GM18502 (cell line): Measurements from ENCODE around the gene LRP2BP.

Experiments used
- ATAC-seq: cut with Tn5 transposase; IDR thresholded peaks from one replicate; pipeline ENCODE4 v1.9.1; 2021; ENCODE audit warnings: mild to moderate bottlenecking; ENCODE audit not compliant: unreplicated experiment, poor library complexity

Gene LRP2BP

GRCh38 chr4:185395956-185396723 is 416 bp upstream of the LRP2BP start:
- ATAC-seq: peak; percentile 79

GRCh38 chr4:185394568-185395237 is 1.0 kb downstream of the LRP2BP start:
- ATAC-seq: no peak

GRCh38 chr4:185392156-185392555 is 3.6 kb downstream of the LRP2BP start:
- ATAC-seq: no peak

GRCh38 chr4:185390941-185391340 is 4.8 kb downstream of the LRP2BP start:
- no peak for ATAC-seq

- ATAC-seq: no peak
Observed at GRCh38 chr4:185387957-185388356, 7.8 kb downstream of the LRP2BP start.

- no peak for ATAC-seq
Observed at GRCh38 chr4:185384930-185385331, 10.8 kb downstream of the LRP2BP start.

GRCh38 chr4:185384061-185384460 is 11.7 kb downstream of the LRP2BP start:
- ATAC-seq: no peak

- ATAC-seq: no peak
Observed at GRCh38 chr4:185383451-185383850, 12.3 kb downstream of the LRP2BP start.

GRCh38 chr4:185382754-185383153 is 13.0 kb downstream of the LRP2BP start:
- ATAC-seq: no peak

- ATAC-seq: no peak
Observed at GRCh38 chr4:185381288-185382196, 14.2 kb downstream of the LRP2BP start.

- ATAC-seq: no peak
Observed at GRCh38 chr4:185380320-185380719, 15.4 kb downstream of the LRP2BP start.

GRCh38 chr4:185379326-185380295 is 16.1 kb downstream of the LRP2BP start:
- ATAC-seq: no peak

GRCh38 chr4:185378264-185378663 is 17.5 kb downstream of the LRP2BP start:
- ATAC-seq: no peak

GRCh38 chr4:185374573-185374972 is 21.2 kb downstream of the LRP2BP start:
- no peak for ATAC-seq

GRCh38 chr4:185374027-185374426 is 21.7 kb downstream of the LRP2BP start:
- ATAC-seq: no peak

- no peak for ATAC-seq
Observed at GRCh38 chr4:185371702-185372101, 24.0 kb downstream of the LRP2BP start.

- ATAC-seq: no peak
Observed at GRCh38 chr4:185370268-185370949, 25.3 kb downstream of the LRP2BP start.

GRCh38 chr4:185369731-185370130 is 26.0 kb downstream of the LRP2BP start:
- ATAC-seq: no peak

GRCh38 chr4:185364886-185365285 is 30.8 kb downstream of the LRP2BP start:
- no peak for ATAC-seq
